HepG2 (cell line): ENCODE measurements around the gene PRR27. TPM values are rescaled to one million over a fixed set of nuclear protein-coding genes. Genes with fewer than 3 reads are reported as not detected.

Experiments
- ATF1 ChIP-seq: IDR thresholded peaks from 2 replicates; pipeline ENCODE4 v1.6.1; 2016; ENCODE audit warnings: mild to moderate bottlenecking, control low read depth
- BORCS8-MEF2B ChIP-seq: sonication (generic); formaldehyde crosslinking; IDR thresholded peaks from 2 replicates; pipeline ENCODE4 v1.8.0; 2022; ENCODE audit warnings: mild to moderate bottlenecking, missing genetic modification reagents
- CREM ChIP-seq, 2 experiments: sonication (generic) in 1 of 2; formaldehyde crosslinking in 1 of 2; IDR thresholded peaks; 2 replicates each; pipeline versions ENCODE4 v1.4.0 to v1.6.1; 2016 to 2020; ENCODE audit warnings: antibody characterized with exemption in 1 of 2, mild to moderate bottlenecking in 1 of 2, missing genetic modification reagents in 1 of 2
- DMAP1 ChIP-seq: IDR thresholded peaks from 2 replicates; pipeline ENCODE4 v1.6.1; 2016
- ELF3 ChIP-seq: IDR thresholded peaks from 2 replicates; pipeline ENCODE4 v1.6.1; 2016; ENCODE audit warnings: missing genetic modification reagents, missing compliant biosample characterization
- FOXC1 ChIP-seq: sonication (generic); formaldehyde crosslinking; IDR thresholded peaks from 2 replicates; pipeline ENCODE4 v1.8.0; 2022; ENCODE audit warnings: mild to moderate bottlenecking, missing genetic modification reagents, borderline replicate concordance
- HOMEZ ChIP-seq: IDR thresholded peaks from 2 replicates; pipeline ENCODE4 v1.6.1; 2016; ENCODE audit warnings: low read depth
- KMT2B ChIP-seq: IDR thresholded peaks from 2 replicates; pipeline ENCODE4 v1.6.1; 2016; ENCODE audit warnings: missing genetic modification reagents, missing compliant biosample characterization
- LCORL ChIP-seq, 2 experiments: fragments of 450-650 bp in 1 of 2; sonication (generic) in 1 of 2; formaldehyde crosslinking in 1 of 2; IDR thresholded peaks; 2 replicates each; pipeline versions ENCODE4 v1.5.0 to v1.6.1; 2017 to 2020; ENCODE audit warnings: antibody characterized with exemption in 1 of 2, missing genetic modification reagents in 1 of 2
- MIXL1 ChIP-seq: IDR thresholded peaks from 2 replicates; pipeline ENCODE4 v1.6.1; 2016
- MNT ChIP-seq: fragments of 450-650 bp; IDR thresholded peaks from 2 replicates; pipeline ENCODE4 v1.6.1; 2016
- MTF1 ChIP-seq: sonication (generic); formaldehyde crosslinking; IDR thresholded peaks from 2 replicates; pipeline ENCODE4 v1.5.0; 2020; ENCODE audit warnings: missing genetic modification reagents
- NCOA2 ChIP-seq: sonication (generic); formaldehyde crosslinking; IDR thresholded peaks from 2 replicates; pipeline ENCODE4 v1.8.0; 2022; ENCODE audit warnings: inconsistent platforms
- NR2C2 ChIP-seq: sonication (generic); formaldehyde crosslinking; IDR thresholded peaks from 2 replicates; pipeline ENCODE4 v1.4.0; 2020; ENCODE audit warnings: missing genetic modification reagents, mild to moderate bottlenecking, moderate library complexity, borderline replicate concordance
- RXRB ChIP-seq: IDR thresholded peaks from 2 replicates; pipeline ENCODE4 v1.6.1; 2016; ENCODE audit warnings: borderline replicate concordance, missing genetic modification reagents, missing compliant biosample characterization
- SIN3B ChIP-seq: fragments of 150-350 bp; IDR thresholded peaks from 2 replicates; pipeline ENCODE4 v1.6.1; 2014; ENCODE audit warnings: low read length
- SOX6 ChIP-seq, 2 experiments: fragments of 450-650 bp in 1 of 2; sonication (generic) in 1 of 2; formaldehyde crosslinking in 1 of 2; IDR thresholded peaks; 2 replicates each; pipeline versions ENCODE4 v1.4.0 to v1.6.1; 2017 to 2020; ENCODE audit warnings: antibody characterized with exemption in 1 of 2, mild to moderate bottlenecking in 1 of 2, missing genetic modification reagents in 1 of 2
- TEAD3 ChIP-seq: optimal IDR thresholded peaks from 2 replicates; pipeline ENCODE3; 2016; ENCODE audit warnings: borderline replicate concordance
- TMF1 ChIP-seq: sonication (generic); formaldehyde crosslinking; IDR thresholded peaks from 2 replicates; pipeline ENCODE4 v1.8.1; 2022; ENCODE audit warnings: low read depth, missing genetic modification reagents
- ZGPAT ChIP-seq: IDR thresholded peaks from 2 replicates; pipeline ENCODE4 v1.6.1; 2016; ENCODE audit warnings: mild to moderate bottlenecking
- ZNF224 ChIP-seq: sonication (generic); formaldehyde crosslinking; IDR thresholded peaks from 2 replicates; pipeline ENCODE4 v1.5.0; 2020; ENCODE audit warnings: mild to moderate bottlenecking, missing genetic modification reagents
- ZNF24 ChIP-seq: fragments of 450-650 bp; IDR thresholded peaks from 2 replicates; pipeline ENCODE4 v1.6.1; 2017; ENCODE audit warnings: antibody characterized with exemption, mild to moderate bottlenecking
- ZNF414 ChIP-seq: sonication (generic); formaldehyde crosslinking; IDR thresholded peaks from 2 replicates; pipeline ENCODE4 v1.5.0; 2020; ENCODE audit warnings: missing genetic modification reagents
- ZNF569 ChIP-seq: sonication (generic); formaldehyde crosslinking; IDR thresholded peaks from 2 replicates; pipeline ENCODE4 v1.5.0; 2020; ENCODE audit warnings: mild to moderate bottlenecking, missing genetic modification reagents, moderate library complexity, borderline replicate concordance
- ZNF629 ChIP-seq: sonication (generic); formaldehyde crosslinking; conservative IDR thresholded peaks from 2 replicates; pipeline ENCODE4 v1.5.0; 2020; ENCODE audit warnings: missing genetic modification reagents
- ZNF747 ChIP-seq: sonication (generic); formaldehyde crosslinking; IDR thresholded peaks from 2 replicates; pipeline ENCODE4 v1.8.1; 2023; ENCODE audit warnings: missing genetic modification reagents, mild to moderate bottlenecking, borderline replicate concordance
- ZNF878 ChIP-seq: sonication (generic); formaldehyde crosslinking; IDR thresholded peaks from 2 replicates; pipeline ENCODE4 v1.8.1; 2023; ENCODE audit warnings: mild to moderate bottlenecking, missing genetic modification reagents, moderate library complexity
- polyA plus RNA-seq, 8 experiments: library from polyadenylated mRNA; depleted of rRNA in 3 of 8; stranded (reverse) in 7 of 8; unstranded in 1 of 8; fragments of >200 nt; fragmentation: Illumina TruSeq in 4 of 8; extraction: Trizol in 4 of 8; gene quantifications; 2 replicates each; pipeline versions ENCODE4 v1.2.1 to v1.2.3, GENCODE V29; 2011 to 2016; ENCODE audit warnings: low read depth in 4 of 8, missing spikeins in 1 of 8, mixed read lengths in 1 of 8; ENCODE audit not compliant: insufficient read depth in 1 of 8
- total RNA-seq, 5 experiments: library from RNA; depleted of rRNA; stranded (reverse); fragments of >200 nt; fragmentation: Illumina TruSeq; extraction: Trizol; gene quantifications; 2 replicates each; pipeline ENCODE4 v1.2.3, GENCODE V29; 2016; ENCODE audit warnings: low read depth in 1 of 5

PRR27 gene
- total and polyA plus RNA-seq, 2 of the 13 experiments (the other 11 are each of a cell fraction or from before 2014, with no cell fraction given) = not detected

- TF ChIP-seq MNT (peak; percentile 3; the same call in 1 of the 2 replicates), ZGPAT (peak; percentile 88), ZNF569 (0 out of 2 replicates have a peak, but pooled peaks have one; percentile 62), ATF1 (CRISPR knock-in tag) (peak; percentile 80), NR2C2 (CRISPR knock-in tag) (peak; percentile 64; the same call in 1 of the 2 replicates), NCOA2 (CRISPR knock-in tag) (peak; percentile 99), SIN3B (no peak), LCORL (IDR thresholded peaks at IDR 0.05) (peak; percentile 97), LCORL (CRISPR knock-in tag; IDR thresholded peaks at IDR 0.05) (peak; percentile 70; the same call in 1 of the 2 replicates), ZNF878 (CRISPR knock-in tag) (peak; percentile 21; the same call in 1 of the 2 replicates), SOX6 (IDR thresholded peaks at IDR 0.05) (no peak), SOX6 (CRISPR knock-in tag; IDR thresholded peaks at IDR 0.05) (peak; percentile 99), ZNF414 (CRISPR knock-in tag) (0 out of 2 replicates have a peak, but pooled peaks have one; percentile 23), TMF1 (CRISPR knock-in tag) (no peak), BORCS8-MEF2B (CRISPR knock-in tag) (no peak), ZNF224 (CRISPR knock-in tag) (no peak), ZNF629 (CRISPR knock-in tag) (0 out of 2 replicates have a peak, but pooled peaks have one; percentile 13), ELF3 (CRISPR knock-in tag) (peak; percentile 91), MIXL1 (CRISPR knock-in tag) (peak; percentile 91), CREM (IDR thresholded peaks at IDR 0.05) (peak; percentile 99), CREM (CRISPR knock-in tag; IDR thresholded peaks at IDR 0.05) (no peak), HOMEZ (CRISPR knock-in tag) (peak; percentile 38; the same call in 1 of the 2 replicates), TEAD3 (peak; percentile 86), ZNF24 (peak; percentile 66; the same call in 1 of the 2 replicates), FOXC1 (CRISPR knock-in tag) (no peak), ZNF747 (CRISPR knock-in tag) (0 out of 2 replicates have a peak, but pooled peaks have one; percentile 40), RXRB (CRISPR knock-in tag) (peak; percentile 94), KMT2B (CRISPR knock-in tag) (peak; percentile 10; the same call in 1 of the 2 replicates), DMAP1 (CRISPR knock-in tag) (peak; percentile 38; the same call in 1 of the 2 replicates), MTF1 (CRISPR knock-in tag) (no peak)
These were observed 28.6 kb downstream of the PRR27 start (continued) for GRCh38 chr4:70182517-70183167.
